HG03060 (cell line): ENCODE results near the gene UGT2B7.
"Not testable (repeated sequence)": the region's sequence is repeated elsewhere in the genome, so short reads cannot be mapped to it uniquely, and the experiment has no call there.

Experiments
- ATAC-seq: cut with Tn5 transposase; IDR thresholded peaks from one replicate; pipeline ENCODE4 v1.9.1; 2021; ENCODE audit warnings: low read depth, moderate number of reproducible peaks; ENCODE audit not compliant: unreplicated experiment

UGT2B7 gene

DNA sequence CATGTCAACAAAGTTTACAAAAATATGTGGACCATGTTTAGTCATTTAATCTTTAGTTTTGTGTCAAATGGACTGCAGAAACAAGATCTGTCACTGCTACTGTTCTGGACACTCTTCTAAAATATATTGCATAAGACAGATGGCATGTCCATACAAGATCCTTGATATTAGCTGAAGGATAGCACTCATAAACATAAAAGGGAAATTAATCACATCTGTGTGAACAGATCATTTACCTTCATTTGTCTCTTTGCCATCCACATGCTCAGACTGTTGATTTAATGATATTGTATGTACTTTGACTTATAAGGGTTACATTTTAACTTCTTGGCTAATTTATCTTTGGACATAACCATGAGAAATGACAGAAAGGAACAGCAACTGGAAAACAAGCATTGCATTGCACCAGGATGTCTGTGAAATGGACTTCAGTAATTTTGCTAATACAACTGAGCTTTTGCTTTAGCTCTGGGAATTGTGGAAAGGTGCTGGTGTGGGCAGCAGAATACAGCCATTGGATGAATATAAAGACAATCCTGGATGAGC is at the start of gene UGT2B7:
Gene UGT2B7 (plus strand): TSS at position 364 of the 546 bp plus-strand sequence. CDS start 47 bp downstream, at position 411.
- ATAC-seq: no peak

DNA sequence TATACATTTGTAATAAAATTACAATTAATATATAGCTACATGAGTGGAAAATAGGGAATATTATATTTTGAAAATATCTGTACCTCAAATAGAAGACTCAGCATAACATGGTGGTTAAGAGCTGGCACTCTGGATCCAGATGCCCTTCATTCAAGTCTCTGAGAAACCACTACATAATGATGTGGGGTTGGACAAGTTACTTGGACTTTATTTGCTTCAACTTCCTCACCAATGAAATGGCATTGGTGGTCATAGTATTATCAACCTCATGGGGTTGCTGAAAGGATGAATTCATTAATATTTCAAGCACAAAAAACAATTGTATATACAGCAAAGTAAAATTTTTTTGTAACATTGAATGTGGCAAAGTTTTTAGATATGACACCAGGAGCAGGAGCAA is 46.4 kb upstream of the UGT2B7 start:
- no peak for ATAC-seq

DNA sequence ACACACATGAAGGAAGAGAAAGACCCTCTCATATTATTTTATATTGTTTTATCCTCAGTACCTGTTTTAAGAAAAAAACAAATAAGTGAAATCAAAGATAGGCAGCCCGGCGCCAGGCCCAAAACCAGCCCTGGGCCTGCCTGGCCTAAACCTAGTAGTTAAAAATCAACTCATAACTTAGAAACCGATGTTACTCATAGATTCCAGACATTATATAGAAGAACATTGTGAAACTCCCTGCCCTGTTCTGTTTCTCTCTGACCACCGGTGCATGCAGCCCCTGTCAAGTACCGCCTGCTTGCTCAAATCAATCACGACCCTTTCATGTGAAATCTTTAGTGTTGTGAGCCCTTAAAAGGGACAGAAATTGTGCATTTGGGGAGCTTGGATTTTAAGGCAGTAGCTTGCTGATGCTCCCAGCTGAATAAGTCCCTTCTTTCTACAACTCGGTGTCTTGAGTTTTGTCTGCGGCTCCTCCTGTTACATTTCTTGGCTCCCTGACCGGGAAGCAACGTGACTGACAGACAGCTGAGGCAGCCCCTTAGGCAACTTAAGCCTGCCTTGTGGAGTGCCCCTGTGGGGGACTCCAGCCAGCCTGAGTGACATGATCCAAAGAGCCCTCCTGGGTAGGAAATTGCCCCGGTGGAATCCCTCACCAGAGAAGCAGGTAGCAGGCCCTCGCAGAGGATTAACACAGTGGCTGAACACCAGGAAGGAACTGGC is 45.3 kb upstream of the UGT2B7 start:
- not testable (repeated sequence) for ATAC-seq

DNA sequence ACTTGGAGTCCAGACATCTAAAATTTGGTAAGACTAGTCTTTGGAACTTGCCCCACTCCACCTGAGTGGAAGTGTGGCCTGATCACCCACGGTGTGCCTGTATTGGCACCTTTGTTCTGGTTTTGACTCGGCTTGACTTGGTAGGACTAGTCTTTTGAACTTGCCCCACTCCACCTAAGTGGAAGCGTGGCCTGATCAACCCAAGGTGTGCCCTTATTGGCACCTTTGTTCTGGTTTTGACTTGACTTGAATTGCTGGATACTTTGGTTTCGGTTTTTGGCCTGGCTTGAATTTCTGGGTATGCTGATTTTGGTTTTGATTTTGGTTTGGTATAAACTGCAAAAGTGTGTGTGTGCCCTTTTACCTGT is 44.7 kb upstream of the UGT2B7 start:
- no peak for ATAC-seq

DNA sequence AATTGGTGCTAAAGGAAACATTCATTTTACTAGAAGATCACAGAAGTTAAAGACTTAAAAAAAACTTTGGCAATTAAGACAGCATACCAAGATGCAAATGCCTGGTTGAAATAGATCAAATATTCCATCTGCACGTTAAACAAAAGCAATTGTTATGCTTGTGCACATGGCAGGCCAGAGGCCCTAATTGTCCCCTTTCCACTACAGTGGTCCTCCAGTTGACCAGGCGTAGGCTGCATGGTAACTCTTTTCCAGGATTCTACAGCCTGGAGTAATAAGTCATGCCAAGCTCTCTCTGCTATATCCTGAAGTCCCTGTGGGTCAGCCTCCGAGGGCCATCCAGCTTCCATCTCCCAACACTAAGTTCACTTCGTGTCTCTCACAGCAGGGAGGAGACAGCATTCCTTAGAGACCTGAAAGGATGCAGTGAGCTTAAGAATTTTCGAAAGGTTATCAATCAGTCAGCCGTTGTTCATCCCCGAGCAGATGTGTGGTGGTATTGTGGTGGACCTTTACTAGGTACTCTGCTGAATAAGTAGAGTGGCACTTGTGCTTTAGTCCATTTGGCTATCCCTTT is 42.9 kb upstream of the UGT2B7 start:
- not testable (repeated sequence) for ATAC-seq

DNA sequence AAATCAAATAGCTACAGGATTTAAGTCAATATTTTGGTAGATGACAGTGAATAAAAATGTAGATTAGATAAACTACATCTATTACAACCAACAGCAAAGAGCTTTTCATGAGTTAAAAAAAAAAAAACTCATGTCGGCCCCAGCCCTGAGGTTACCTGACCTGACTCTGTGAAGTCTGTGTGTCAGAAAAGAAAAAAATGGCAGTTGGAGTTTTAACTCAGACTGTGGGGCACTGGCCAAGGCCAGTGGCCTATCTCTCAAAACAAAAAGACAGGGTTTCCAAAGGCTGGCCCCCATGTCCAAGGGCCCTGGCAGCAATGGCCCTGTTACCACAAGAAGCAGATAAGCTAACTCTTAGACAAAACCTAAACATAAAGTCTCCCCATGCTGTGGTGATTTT is 42.2 kb upstream of the UGT2B7 start:
- not testable (repeated sequence) for ATAC-seq

DNA sequence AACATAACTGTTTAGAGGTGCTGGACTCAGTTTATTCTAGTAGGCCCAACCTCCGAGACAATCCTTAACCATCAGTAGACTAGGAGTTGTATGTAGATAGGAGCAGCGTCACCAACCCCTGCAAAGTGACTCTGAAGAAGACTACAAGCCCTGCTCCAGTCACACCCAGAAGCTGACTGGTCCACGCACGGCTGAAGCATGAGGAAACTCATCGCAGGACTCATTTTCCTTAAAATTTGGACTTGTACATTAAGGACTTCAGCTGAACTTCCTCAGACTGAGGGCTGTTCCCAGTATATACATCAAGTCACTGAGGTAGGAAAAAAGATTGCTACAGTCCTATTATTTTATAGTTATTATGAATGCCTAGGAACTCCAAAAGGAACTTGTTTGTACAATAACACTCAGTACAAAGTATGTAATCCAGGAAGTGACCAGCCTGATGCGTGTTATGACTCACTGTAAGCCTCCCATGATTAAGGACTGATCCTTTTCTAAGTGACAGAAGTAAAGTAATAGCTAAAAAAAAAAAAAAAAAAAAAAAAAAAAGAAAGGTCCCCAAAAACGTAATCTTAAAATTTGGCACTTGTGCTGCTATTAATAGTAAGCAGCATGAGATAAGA is 41.6 kb upstream of the UGT2B7 start:
- ATAC-seq: no peak

DNA sequence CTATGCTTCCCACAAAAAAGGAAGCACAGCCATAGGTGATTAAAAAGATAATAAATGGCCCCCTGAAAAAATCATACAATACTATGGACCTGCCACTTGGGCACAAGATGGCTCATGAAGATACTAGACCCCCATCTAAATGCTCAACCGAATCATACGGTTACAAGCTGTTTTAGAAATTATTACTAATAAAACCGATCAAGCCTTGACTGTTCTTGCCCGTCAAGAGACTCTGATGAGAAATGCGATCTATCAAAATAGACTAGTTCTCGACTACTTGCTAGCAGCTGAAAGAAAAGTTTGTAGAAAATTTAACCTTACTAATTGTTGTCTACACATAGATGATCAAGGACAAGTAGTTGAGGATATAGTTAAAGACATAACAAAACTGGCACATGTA is 40.1 kb upstream of the UGT2B7 start:
- no peak for ATAC-seq

DNA sequence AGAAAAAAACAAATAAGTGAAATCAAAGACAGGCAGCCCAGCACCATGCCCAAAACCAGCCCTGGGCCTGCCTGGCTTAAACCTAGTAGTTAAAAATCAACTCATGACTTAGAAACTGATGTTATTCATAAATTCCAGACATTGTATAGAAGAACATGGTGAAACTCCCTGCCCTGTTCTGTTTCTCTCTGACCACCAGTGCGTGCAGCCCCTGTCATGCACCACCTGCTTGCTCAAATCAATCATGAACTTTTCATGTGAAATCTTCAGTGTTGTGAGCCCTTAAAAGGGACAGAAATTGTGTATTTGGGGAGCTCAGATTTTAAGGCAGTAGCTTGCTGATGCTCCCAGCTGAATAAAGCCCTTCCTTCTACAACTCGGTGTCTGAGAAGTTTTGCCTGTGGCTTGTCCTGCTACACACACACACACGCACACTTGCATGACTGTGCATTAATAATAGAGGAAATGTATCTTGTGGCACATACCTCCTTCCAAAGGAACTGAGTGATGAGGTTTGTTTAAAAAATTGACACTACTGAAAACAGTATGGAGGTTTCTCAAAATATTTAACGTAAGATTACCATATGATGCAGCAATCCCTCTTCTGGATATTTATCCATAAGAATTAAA is 39.2 kb upstream of the UGT2B7 start:
- no peak for ATAC-seq

DNA sequence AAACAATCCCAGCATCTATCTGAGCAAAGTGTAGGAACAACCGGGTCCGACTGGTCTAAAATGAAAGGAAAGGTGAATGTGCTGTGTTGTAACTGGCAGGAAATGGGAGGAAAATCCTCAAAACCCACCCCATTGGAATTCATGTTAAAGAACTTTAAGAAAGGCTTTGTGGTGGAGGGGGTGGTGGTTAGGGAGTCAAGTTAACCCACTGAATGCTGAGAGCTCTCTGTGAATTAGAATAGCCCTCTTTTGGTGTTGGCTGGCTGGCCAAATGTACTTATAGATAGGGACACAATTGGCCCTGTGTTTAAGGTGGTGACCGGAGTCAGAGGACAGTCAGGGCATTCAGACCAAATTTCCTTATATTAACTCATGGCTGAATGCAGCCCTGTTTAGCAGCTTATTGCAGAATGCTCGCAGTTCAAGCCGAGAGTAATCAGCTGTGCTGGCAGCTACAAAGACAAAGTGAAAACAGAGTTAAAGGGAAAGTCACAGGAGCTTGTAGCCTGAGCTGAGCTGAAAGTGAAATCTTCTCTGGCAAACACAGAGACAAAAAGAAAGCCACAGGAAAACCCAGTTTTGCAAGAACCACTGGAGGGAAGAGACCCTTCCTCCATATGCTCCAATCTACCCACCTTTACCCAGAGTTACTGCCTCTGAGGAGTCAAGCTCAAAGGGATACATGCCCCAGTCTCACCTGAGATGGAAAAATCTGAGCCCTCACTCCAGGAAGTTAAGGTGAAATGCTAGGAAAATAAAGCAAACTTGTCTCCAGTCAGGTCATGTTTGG is 38.5 kb upstream of the UGT2B7 start:
- peak; percentile 55 for ATAC-seq

DNA sequence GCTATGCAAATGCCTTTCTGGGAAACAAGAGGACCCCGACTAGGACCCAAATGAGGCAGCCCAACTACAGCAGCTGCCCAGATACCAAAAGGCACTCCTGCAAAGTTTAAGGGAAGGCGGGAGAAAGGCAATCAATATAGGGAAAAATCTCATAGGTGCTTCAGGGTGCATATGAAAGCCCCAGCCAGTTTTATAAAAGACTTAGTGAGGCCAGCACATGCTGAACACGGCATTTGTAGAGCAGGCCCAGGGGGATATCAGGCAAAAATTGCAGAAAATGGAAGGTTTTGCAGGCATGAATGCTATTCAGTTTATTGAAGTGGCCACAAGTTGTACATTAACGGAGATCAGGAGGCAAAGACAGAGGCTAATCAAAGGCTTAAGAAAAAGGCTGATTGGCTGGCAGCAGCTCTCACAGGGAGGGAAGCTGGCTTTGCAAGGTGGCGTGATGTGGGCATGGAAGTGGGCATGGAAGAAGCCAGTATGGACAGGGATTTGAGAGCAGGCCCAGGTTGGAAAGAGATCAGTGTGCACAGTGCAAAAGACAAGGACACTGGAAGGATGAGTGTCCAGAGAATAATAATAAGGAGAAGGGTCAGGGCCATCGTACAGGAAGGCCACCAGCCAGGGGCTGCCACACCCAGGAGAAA is 37.7 kb upstream of the UGT2B7 start:
- no peak for ATAC-seq

DNA sequence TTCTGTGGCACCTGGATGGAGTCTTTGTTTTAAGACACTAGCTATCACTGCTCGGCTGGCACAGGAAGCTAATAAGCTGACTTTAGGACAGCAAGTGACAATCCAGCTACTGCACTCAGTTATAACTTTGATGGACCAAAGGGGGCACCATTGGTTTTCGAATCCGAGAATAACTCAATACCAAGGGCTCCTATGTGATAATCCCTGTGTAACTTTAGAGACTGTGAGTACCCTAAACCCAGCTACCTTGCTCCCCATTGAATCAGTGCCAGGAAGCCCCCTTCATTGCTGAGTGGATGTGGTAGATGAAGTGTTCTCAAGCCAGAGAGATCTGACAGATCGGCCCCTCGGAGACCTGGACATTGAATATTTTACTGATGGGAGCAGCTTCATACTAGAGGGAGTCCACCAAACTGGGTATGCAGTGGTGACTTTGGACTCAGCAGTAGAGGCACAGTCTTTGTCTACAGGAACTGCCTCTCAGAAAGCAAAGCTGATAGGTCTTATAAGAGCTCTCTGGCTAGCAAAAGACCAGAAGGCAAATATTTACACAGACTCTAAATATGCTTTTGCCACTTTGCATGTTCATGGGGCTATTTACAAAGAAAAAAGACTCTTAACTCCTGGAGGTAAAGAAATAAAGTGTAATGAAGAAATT is 35.5 kb upstream of the UGT2B7 start:
- no peak for ATAC-seq

DNA sequence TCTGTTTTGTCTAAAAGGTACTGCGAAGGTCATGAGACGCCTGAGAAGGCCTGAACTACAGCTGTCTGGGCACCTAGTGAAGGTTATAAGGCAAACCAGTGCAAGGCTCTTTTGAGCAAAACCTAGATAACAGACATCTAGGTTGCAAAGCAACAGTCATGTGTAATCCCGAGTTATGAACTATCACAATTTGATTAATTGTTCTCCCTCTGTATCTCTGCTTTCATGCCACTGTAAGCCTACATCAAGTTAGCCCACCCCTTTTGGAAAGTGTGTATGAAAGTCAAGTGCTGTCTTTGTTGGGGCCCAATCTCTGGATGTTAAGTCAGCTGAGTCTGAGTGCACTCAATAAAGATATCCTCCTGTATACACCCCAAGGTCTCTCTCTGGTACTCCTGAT is 31.9 kb upstream of the UGT2B7 start:
- no peak for ATAC-seq

DNA sequence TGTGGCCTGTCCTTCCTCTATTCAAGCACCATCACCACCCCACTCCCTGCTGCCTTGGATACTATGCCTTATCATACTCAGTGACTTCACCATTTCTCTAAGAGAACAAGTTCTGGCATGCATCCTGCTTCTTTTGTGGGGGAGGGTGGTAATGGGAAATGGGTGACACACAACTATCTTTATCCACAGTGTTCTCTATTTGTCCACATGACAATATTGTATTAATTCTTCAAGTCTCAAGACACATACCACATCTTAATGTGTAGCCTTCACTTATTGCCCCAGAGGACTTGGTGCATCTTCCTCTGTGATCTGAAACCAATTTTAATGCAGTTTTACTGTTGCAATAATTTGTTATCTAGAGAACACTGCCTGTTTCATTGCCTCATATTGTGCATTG is 29.3 kb upstream of the UGT2B7 start:
- no peak for ATAC-seq

DNA sequence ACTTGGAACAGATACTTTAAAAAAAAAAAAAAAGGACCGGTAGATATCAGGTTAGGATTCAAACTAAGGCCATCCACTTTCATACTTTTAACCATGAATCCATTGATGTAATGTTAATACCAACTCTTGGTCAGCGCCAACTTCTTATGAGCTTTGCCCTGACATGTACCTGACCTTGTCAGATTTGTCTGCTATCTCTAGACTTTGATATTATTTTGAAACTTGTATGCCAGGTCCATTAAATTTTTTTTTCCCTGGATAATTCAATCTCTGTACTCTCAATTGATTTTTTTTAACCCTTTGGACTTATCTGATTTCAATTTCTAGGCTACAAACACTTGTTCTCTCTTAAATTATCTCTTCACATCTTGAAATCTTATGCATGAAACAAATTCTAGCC is 27.2 kb upstream of the UGT2B7 start:
- ATAC-seq: no peak

DNA sequence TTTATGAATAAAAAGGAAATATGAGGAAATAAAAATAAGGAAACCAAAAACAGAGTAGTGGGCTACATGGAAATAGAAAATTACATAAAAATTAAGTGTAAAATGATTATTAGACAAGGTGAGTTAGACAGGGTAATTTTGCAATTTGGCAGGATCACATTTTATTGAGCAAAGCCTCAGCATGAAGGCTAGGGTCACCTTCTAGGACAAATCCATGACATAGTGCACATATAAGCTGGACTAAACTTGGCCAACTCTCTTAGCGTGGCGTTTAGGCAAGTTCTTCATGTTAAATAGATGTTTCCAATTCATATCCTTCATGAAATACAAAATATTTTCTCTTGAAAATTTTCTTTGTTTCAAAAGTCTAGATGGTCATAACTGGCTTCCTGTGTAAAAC is 25.7 kb upstream of the UGT2B7 start:
- ATAC-seq: no peak

DNA sequence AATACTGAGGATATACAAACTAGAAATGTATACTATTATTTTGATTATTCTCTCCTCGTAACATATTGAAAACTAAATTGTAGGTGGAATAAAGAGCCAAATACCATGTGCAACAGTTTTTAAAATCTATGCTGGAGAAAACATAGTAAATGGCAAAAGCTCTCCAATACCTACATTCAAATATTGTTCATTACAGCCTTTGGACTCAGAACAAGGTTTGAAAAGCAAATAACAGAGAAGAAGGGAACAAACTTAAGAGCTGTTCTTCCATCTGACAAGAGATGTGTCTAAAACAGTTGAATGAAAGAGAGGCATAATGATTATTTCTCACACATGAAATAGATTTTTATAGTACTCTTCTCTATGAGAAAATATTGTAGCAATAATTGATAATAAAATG is 25.0 kb upstream of the UGT2B7 start:
- ATAC-seq: no peak

DNA sequence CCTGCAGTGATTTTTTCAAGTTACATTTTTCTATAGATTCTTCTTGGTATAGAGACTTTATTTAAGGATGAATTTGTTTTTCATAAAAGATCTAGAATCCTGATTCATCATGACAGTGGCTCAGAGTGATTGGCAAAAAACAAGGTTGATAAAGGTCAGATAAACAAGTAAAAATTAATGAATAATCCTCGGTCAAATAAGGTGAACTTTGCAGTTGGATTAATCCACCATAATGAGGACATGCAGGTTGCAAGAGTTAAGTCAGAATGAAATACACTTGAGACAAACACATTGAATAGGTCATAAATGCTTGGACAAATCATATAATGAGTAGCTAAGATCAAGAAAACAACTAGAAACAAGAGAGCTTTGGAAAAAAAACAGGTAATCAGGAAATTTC is 22.9 kb upstream of the UGT2B7 start:
- ATAC-seq: no peak

DNA sequence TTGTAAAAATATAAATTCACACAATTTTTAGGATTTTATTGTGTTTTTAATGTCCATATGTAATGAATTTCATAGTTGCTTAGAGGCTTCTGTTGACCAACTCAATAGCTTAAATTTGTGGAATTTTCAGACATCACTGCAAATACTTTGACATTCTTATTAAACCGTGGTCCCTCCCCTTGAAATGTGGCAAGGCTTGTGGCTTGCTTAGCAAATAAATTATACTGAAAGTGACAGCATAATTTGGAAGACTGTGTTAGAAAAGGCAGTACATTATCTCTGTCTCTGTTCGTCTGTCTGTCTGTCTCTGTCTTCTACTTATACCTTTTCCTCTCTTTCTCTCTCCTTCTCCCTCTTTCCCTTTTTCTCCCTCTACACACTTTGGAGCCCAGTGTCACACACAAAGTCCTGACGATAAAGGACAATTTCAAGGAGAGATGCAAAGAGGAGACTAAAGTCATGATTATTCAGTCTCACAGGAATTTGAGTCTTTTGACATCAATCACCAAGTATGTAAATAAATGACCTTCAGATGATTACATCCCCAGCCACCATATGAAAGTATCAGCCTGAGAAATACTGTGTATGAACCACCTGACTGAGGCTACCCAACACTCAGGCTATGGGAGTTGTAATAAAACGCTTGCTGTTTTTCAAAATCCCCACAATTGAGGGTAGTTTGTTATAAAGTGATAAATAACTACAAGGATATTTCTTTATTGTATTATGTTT is 21.0 kb upstream of the UGT2B7 start:
- ATAC-seq: no peak
